ENCODE data around the gene MED26.
A peak's percentile ranks its signal among the peaks of the same experiment; 100 is the strongest.

Gene MED26

DNA sequence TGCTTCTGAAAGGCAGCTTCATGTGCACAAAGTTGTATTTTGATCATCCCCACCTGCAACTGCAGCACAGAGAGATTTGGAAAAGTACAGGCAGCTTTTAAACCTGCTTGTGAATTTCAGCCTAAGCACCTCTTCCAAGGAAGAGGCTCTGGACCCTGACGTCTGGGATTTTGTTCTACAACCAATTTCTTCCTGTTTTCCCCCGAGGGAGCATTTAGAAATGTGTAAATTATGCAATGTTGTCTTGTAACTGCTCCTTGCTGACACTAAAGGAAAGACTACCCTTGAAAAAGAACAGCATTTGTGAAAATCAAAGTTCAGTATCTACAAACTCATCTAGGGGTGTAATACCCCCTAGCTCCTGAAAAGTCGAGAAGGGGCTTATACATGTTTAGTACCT, 15.4 kb downstream of the MED26 start:
- DNase-seq: no peak

- DNase-seq: peak; percentile 12
Measured at GRCh38 chr19:16611121-16611520, 16.9 kb downstream of the MED26 start.

DNA sequence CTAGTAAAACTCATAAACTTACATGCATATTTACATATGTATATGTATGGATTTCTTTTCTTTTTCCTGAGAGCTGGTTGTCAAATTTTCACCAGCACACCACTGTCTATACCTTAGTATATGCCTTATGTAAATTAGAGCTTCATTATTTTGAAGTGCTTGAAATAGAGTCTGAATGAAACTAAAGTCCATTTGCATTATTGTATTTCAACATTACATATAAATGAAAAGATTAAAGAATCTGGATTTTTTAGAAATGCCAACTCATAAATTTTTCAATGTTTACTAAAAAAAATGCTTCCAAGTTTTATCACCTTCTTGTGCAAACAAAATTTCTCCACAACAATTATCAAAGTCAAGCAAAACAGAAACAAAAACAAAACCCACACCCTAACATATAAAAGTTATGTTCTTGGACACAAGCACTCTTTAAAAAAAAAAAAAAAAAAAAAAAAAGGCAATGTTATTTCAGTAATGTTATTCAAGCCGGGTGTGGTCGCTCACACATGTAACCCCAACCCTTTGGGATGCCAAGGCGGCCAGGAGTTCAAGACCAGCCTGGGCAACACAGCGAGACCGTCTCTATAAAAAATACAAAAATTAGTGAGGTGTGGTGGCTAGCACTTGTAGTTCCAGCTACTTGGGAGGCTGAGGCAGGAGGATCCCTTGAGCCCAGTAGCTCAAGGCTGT, 18.3 kb downstream of the MED26 start:
- DNase-seq: no peak

DNA sequence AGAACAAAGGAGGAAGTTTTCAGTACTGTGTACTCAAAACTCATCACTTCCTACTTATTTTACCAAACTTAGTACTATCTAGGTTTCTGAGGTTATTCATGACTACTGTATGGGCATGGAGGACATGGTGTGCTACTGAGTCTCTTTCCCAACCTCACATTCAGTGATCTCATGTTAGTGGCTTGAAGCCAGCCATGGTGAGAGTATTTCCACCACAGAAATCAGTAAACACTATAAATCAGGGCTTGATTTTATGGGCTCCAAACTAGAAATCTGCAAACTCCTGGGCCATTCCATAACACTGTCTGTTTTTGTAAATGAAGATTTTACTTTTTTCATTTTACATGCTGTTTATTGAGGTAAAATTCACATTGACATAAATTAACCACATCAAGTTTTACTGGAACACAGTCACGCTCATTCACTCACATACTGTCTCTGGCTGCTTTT, 19.7 kb downstream of the MED26 start:
- no peak for DNase-seq

- DNase-seq: no peak
Measured at GRCh38 chr19:16607819-16608218, 20.2 kb downstream of the MED26 start.

GRCh38 chr19:16605553-16605994, 22.4 kb downstream of the MED26 start:
- no peak for DNase-seq

DNA sequence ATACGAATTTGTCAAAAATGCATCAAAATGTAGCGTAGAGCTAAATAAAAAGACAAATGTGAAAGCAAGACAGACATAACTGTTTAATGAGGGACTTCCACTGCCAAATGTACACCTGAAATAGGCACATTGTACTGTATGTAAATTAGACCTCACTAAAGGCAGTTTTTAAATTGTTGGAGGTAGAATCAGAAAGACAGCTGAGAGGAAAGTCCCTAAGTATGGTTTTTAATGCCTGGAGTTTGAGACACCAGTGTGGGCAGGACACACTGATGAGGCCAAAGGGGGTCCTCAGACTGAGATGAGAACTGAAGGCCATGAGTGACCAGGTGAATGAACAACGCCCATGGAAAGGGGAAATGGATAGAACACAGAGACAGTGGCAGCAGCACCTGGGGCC, 22.9 kb downstream of the MED26 start:
- no peak for DNase-seq

DNA sequence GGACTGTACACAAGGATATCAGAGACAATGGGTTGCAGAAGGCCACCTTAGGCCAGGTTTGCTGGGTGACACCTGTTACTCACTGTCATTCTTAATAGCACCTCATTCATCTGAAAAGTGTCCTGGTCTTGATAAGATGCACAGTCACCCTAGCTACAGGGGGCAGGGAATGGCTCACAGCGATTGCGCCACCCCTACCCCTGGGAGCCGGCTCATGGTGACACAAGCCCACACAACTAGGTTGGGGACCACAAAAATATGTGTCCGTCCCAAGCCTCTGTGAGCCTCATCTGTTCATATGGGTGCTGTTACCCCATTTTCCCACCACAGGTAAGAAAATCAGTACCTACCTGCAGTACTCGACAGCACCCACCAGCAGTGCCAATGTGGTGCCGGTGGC, 23.4 kb downstream of the MED26 start:
- DNase-seq: no peak

DNA sequence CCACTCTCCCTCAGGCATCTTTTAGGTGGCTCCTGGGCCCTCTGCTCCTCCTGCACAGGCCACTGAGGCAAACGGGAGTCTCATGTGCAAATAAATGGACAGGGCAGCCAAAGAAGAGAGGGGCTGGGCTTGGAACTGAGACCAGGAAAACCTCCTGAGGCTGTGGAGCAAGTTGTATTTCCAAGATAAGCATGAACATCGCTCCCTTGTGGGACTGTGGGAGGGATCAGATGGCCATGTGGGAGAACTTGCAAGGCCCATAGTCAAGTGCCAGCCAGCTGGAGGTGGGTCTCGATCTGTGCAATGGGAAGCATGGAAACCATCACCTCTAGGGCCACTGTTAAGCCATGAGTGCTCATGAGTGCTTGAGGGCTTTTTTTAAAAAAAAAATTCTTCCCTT, 24.9 kb downstream of the MED26 start:
- DNase-seq: no peak

DNA sequence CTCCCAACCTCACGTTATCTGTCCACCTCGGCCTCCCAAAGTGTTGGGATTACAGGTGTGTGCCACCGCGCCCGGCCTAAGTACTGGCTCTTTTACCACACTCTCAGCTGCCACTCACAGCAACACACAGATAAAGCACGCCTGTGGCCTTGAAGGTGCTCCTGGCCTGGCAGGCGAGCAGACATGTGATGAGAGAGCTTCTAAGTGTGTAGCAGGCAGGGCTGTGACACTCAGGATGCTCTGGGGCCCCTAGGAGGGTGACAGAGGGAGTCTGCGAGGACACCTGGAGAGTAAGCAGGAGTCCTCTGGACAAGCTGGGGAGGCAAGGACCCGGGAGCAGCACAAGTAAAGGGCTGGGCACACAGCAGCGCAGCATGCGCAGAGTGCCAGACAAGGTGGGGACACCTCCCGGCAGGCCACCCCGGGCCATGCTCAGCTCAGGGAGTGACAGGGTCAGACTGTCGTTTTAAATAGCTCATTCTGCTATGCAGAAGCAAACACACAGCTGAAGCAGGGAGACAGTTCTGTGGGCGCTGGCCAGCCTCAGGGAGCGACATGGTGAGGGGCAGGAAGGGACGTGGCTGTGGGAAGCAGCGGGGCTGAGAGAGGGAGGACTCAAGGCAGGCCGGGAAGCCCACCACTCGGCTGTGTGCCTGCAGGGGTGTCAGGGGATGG, 26.5 kb downstream of the MED26 start:
- no peak for DNase-seq

GRCh38 chr19:16600824-16601223, 27.2 kb downstream of the MED26 start:
- DNase-seq: no peak

DNA sequence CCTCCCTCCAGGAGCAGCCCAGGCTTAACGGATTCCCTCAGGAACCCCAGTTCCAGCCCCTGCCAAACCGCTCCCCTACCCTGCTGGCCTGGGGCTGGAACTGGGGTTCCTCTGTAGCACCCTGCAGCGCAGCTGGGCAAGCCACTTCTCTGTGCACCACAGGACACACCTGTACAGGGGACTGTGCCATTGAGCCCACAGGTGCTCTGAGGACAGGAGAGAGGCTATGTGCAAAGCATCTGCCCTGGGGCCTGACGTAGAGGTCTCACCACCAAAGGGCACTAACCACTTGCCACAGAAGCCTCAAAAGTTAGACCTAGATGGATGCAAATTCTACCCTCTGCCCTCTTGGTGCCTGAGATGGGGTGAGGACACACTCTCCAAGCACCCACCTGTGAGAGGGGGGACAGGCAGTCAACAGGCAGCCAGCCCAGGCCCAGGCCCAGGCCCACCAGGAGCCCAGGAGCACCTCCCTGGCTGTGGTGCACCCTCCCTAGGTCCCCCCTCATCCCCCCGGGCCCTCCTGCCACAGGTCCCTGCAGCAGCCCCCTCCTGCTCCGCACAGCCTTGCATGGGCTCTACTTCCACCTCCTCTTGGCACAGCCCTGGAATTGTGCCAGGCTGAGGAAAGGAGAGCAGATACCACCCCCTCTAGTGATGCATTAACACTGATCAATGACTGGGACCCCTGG, 28.2 kb downstream of the MED26 start:
- DNase-seq: no peak

DNA sequence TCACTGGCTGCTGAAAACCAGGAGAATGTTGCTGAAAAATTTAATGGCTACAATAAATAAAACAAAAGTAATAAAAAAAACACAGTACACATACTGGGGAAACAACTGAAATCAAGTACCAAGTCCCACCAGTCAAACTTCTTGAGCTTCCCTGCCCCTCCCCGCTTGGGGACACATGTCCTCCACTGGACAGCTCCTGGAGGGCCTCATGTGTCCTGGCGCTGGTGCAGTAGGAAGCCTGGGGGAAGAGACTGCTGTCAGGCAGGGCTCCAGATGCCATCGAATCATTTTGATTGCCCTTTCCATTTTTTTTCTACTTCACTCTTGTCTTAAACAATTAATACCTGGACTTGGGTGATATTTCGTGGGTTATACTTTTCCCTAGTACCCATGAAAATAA, 29.2 kb downstream of the MED26 start:
- no peak for DNase-seq

GRCh38 chr19:16596399-16596798, 31.6 kb downstream of the MED26 start:
- DNase-seq: no peak

DNA sequence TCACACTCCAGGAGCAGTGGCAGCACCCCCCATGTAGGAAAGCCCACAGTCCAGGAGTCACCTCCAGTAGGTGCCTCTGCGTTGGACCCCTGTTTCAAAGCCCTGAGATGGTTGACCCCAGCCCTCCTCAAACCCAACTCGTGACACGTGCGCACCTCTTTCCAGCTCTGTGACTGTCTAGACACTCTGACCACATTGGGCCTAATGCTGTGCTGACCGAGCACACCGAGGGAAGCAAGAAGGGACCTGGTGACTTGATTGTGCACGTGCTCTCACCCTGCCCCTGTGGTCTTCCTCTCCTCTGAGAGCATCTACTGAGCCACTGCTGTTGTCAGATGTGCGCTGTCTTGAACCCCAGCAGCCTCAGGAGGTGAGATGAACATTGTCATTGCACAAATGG, 32.9 kb downstream of the MED26 start:
- no peak for DNase-seq

DNA sequence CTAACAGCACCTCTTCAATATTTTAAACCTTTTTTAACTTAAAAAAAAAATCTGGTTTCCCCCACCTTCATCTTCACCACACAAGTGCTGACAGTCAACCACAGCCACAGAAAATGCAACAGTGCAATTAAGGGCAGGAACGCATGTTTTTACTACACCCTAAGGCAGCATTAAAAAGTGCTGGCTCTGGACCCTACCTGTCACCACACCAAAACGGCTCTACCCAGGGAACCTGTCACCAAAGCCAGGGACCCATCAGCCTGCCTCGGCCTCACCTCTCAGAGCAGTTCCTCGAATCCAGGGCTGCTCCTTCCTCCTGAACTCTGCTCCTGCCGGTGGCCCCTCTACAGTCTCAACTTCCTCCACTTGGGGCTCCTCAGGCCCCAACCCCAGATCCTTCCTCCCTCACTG, 33.3 kb downstream of the MED26 start:
- DNase-seq: no peak

GRCh38 chr19:16594131-16594586, 33.8 kb downstream of the MED26 start:
- no peak for DNase-seq

DNA sequence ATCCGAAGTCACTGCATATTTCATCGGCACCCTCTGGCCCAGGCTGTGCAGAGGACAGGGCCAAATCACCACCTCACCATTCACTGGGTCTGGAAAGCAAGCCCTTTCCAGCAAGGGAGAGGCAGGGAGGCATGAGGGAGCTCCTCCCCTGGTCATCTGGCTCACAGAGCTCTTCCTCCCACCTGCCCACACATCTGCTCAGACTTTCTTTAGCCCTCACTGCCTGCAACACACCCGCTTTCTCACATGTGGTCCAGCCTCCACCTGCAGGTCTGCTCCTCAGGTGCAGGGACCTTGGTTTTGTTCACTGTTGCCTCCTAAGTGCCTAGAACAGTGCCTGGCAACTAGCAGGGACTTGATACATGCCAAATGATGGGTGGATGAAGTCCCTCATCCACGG, 34.8 kb downstream of the MED26 start:
- no peak for DNase-seq

GRCh38 chr19:16591803-16592556, 36.0 kb downstream of the MED26 start:
- DNase-seq: no peak

- DNase-seq: peak; percentile 15
Measured at GRCh38 chr19:16590876-16591802, 36.9 kb downstream of the MED26 start.

GRCh38 chr19:16589917-16590316, 38.1 kb downstream of the MED26 start:
- peak; percentile 13 for DNase-seq
